NCI-H1048 (cell line): ENCODE results near the gene FRAS1.
"Not testable (repeated sequence)": the region's sequence is repeated elsewhere in the genome, so short reads cannot be mapped to it uniquely, and the experiment has no call there.

Experiments used
- DNase-seq: peaks from one replicate; lab custom pipeline; 2025; lab: John Stamatoyannopoulos, UW

FRAS1 gene

GRCh38 chr4:78512357-78512920 lies 455.3 kb downstream of the FRAS1 start:
- no peak for DNase-seq

GRCh38 chr4:78513411-78513975 lies 456.4 kb downstream of the FRAS1 start:
- no peak for DNase-seq

GRCh38 chr4:78517050-78517652 lies 460.0 kb downstream of the FRAS1 start:
- DNase-seq, result no peak

GRCh38 chr4:78518561-78518960 lies 461.4 kb downstream of the FRAS1 start:
- DNase-seq, result no peak

GRCh38 chr4:78519962-78520361 lies 462.8 kb downstream of the FRAS1 start:
- DNase-seq, result no peak

GRCh38 chr4:78520808-78521226 lies 463.7 kb downstream of the FRAS1 start:
- no peak for DNase-seq

GRCh38 chr4:78524009-78524408 lies 466.9 kb downstream of the FRAS1 start:
- DNase-seq, result no peak

GRCh38 chr4:78525559-78525958 lies 468.4 kb downstream of the FRAS1 start:
- DNase-seq, result no peak

GRCh38 chr4:78527103-78527502 lies 470.0 kb downstream of the FRAS1 start:
- no peak for DNase-seq

- DNase-seq, result no peak
These were observed 470.4 kb downstream of the FRAS1 start for GRCh38 chr4:78527555-78527954.

GRCh38 chr4:78528327-78528726 lies 471.2 kb downstream of the FRAS1 start:
- DNase-seq, result no peak

GRCh38 chr4:78529569-78530209 lies 472.6 kb downstream of the FRAS1 start:
- no peak for DNase-seq

GRCh38 chr4:78532046-78532445 lies 474.9 kb downstream of the FRAS1 start:
- DNase-seq, result no peak

- DNase-seq, result no peak
These were observed 476.7 kb downstream of the FRAS1 start for GRCh38 chr4:78533854-78534253.

GRCh38 chr4:78534286-78534955 lies 477.3 kb downstream of the FRAS1 start:
- peak; percentile 80 for DNase-seq

- no peak for DNase-seq
These were observed 485.2 kb downstream of the FRAS1 start for GRCh38 chr4:78542373-78542772.

GRCh38 chr4:78543424-78544125 lies 486.5 kb downstream of the FRAS1 start:
- no peak for DNase-seq

GRCh38 chr4:78544678-78545077 lies 487.6 kb downstream of the FRAS1 start:
- no peak for DNase-seq

- no peak for DNase-seq
These were observed 488.4 kb downstream of the FRAS1 start for GRCh38 chr4:78545275-78546246.

- DNase-seq, result not testable (repeated sequence)
These were observed 490.8 kb downstream of the FRAS1 start for GRCh38 chr4:78547899-78548298.

- DNase-seq, result not testable (repeated sequence)
These were observed 491.8 kb downstream of the FRAS1 start for GRCh38 chr4:78548889-78549288.
